ENCODE data around the gene TACR1.
"Not testable (repeated sequence)": the region's sequence is repeated elsewhere in the genome, so short reads cannot be mapped to it uniquely, and the experiment has no call there.

- TF ChIP-seq CTCF (conservative IDR thresholded peaks at IDR 0.05); EZH2 (IDR thresholded peaks at IDR 0.05; ENCODE audit: low read depth): not testable (repeated sequence)
Measured at GRCh38 chr2:75171423-75171822, 27.9 kb downstream of the TACR1 start.
